D341Med (cell line): ENCODE measurements around the gene MSI1.
A peak's percentile ranks its signal among the peaks of the same experiment; 100 is the strongest.

Experiments used
- DNase-seq: peaks from one replicate; pipeline ENCODE4 v3.0.0; 2012; ENCODE audit warnings: low spot score

Gene MSI1

GRCh38 chr12:120321382-120322202 lies 47.4 kb downstream of the MSI1 start:
- no peak for DNase-seq

- DNase-seq: peak; percentile 98
Observed at GRCh38 chr12:120317224-120318105, 51.5 kb downstream of the MSI1 start.

GRCh38 chr12:120316798-120317223 lies 52.2 kb downstream of the MSI1 start:
- DNase-seq: no peak

GRCh38 chr12:120314220-120314619 lies 54.7 kb downstream of the MSI1 start:
- DNase-seq: no peak

- peak; percentile 90 for DNase-seq
Observed at GRCh38 chr12:120301962-120302815, 66.8 kb downstream of the MSI1 start, which contains the start of gene SIRT4. Gene SIRT4, plus strand, starts transcription at chr12:120302321. Its CDS starts 1,241 bp downstream, at chr12:120303562.

- peak; percentile 61 for DNase-seq
Observed at GRCh38 chr12:120292661-120293531, 76.1 kb downstream of the MSI1 start, which contains the start of gene RNU4-1. Gene RNU4-1, minus strand, starts transcription at chr12:120293237.

GRCh38 chr12:120292411-120292660 lies 76.6 kb downstream of the MSI1 start:
- DNase-seq: no peak
